Rectal smooth muscle tissue (tissue), 1 donor: ENCODE measurements around the gene ANTXR2.

ENCODE experiments used
- H3K27ac ChIP-seq: one replicate; pipeline ENCODE4 v1.7.0; 2013; ENCODE audit warnings: low read depth, low read length, inconsistent platforms
- H3K27me3 ChIP-seq: one replicate; pipeline ENCODE4 v1.7.0; 2013; ENCODE audit warnings: low read length; ENCODE audit not compliant: control insufficient read depth, insufficient read depth
- H3K36me3 ChIP-seq: one replicate; pipeline ENCODE4 v1.7.0; 2013; ENCODE audit warnings: low read length; ENCODE audit not compliant: control insufficient read depth, insufficient read depth
- H3K4me1 ChIP-seq: one replicate; pipeline ENCODE4 v1.7.0; 2013; ENCODE audit warnings: low read length; ENCODE audit not compliant: control insufficient read depth, insufficient read depth
- H3K4me3 ChIP-seq: one replicate; pipeline ENCODE4 v1.7.0; 2013; ENCODE audit warnings: low read length
- H3K9ac ChIP-seq: one replicate; pipeline ENCODE4 v1.7.0; 2013; ENCODE audit warnings: low read length

Gene ANTXR2

DNA sequence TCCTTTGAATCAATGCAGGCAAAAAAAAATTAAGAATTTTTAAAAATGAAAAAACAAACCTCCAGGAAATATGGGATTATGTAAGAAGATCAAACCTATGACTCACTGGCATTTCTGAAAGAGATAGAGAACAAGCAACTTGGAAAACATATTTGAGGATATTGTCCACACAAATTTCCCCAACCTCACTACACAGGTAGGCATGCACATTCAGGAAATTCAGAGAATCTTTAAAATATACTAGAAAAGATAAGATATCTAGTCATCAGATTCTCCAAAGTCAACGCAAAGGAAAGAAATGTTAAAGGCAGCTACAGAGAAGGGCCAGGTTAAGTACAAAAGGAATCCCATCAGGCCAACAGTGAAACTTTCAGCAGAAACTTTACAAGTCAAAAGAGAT is 85.6 kb downstream of the ANTXR2 start:
- no peaks in the 10 kb centered on the region for H3K4me1 ChIP-seq
- H3K36me3 ChIP-seq: no peaks in the 10 kb centered on the region
- no peak overlapping the region for H3K27ac ChIP-seq
- H3K9ac ChIP-seq: no peak overlapping the region
- H3K27me3 ChIP-seq: no peaks in the 10 kb centered on the region
- no peak overlapping the region for H3K4me3 ChIP-seq

DNA sequence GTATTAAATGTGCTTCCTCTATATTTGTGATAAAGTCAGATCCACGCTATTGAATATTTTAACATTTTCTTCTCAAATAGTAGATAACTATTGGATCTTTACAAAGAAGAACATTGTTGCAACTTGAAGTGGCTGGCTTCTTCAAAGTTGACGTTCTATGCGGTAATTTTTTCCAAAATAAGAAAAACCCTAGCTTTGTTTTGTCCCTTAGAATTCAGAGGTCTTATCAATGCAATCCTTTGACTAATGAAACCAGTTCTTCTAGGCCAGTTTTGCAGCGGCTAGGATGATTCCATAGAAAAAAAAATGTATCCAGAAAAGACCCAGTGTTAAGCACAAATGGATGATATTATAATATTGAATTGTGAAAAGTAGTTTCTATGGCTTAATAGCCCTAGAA is 89.6 kb downstream of the ANTXR2 start:
- Histone ChIP-seq H3K4me3 (no peak overlapping the region), H3K36me3 (no peaks in the 10 kb centered on the region), H3K27me3 (no peaks in the 10 kb centered on the region), H3K9ac (no peak overlapping the region), H3K4me1 (no peaks in the 10 kb centered on the region), H3K27ac (no peak overlapping the region)

DNA sequence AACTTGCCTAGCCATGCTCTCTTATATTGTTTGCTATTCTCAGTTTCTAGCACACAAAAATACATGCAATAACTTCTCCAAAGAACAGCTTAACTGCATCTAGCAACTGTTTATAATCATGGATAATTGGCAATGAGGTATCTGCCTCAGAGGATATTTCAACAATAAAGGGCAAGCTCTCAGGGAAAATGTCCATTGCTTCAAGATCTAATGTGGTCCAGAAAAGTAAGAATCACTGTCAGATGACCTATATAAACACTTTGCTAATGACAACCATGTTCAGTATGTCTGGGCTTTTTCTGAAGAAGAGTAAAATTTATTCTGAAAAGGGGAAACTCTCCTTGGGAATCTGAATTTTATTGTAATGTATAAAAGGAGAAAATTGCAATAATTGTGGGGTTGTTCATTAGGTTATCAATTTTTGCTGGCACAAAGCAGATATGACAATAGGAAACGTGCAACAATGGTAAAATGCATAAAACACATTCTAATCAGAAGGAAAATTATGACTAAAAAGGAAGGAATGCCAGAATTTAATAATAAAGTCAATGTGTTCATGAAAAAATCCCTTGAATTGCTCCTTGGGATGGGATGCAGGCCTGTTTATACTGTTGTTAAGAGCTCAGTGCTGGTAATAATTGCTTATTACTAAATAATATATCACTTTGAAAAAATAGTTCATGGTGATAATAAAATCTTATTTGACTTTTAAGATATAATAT is 90.3 kb downstream of the ANTXR2 start:
- Histone ChIP-seq H3K27me3 (no peaks in the 10 kb centered on the region), H3K9ac (no peak overlapping the region), H3K4me1 (no peaks in the 10 kb centered on the region), H3K36me3 (no peaks in the 10 kb centered on the region), H3K27ac (no peak overlapping the region), H3K4me3 (no peak overlapping the region)

DNA sequence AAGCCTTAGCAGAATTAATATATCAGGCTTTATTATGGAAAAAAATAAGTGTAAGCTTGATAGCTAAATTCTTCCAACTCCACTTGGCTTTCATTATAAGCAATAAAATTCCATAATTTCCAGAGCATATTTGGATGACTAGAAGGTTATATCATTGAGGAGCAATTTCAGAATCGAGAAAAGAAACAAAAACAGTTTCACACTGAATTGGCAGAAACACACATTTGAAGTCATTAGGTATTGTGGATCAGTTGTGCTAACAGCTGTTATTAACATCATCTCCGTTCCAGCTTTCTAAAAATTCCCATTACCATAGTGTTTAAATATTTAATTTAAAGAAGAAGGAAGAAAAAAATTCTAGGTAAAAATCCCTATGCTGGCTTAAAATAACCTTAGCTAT is 92.6 kb downstream of the ANTXR2 start:
- no peak overlapping the region for H3K9ac ChIP-seq
- peaks cover 11% of the 10 kb centered on the region for H3K36me3 ChIP-seq
- H3K4me1 ChIP-seq: no peaks in the 10 kb centered on the region
- no peak overlapping the region for H3K27ac ChIP-seq
- no peak overlapping the region for H3K4me3 ChIP-seq
- no peaks in the 10 kb centered on the region for H3K27me3 ChIP-seq

DNA sequence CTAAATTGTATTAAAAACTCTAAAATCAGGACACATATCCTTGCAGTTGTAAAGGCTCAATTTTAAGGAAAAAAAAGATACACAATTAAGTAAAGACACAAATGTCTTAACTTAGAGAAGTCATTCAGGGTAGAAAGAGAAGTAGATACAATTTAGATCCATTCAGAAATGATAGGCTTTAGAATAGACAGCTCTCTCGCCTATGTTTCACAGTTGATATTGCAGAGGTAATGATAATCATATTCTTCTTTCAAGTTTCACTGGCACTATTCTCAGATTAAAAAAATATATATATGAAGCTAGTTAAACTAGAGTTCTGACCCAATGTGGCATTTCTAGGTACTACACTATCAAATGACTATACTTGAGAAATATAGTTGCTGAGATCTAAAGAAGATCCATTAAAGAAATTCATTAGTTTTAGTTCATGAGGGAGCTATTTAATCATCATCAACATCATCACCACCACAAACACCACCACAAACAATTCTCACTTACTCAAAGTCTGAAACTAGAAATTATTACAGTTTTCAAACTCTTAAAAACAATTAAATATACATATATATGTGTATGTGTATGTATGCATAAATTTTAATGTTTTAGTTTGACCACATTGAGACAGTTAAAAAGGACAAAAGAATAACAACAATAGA is 93.1 kb downstream of the ANTXR2 start:
- H3K4me1 ChIP-seq: no peaks in the 10 kb centered on the region
- H3K36me3 ChIP-seq: peaks cover 11% of the 10 kb centered on the region
- no peaks in the 10 kb centered on the region for H3K27me3 ChIP-seq
- no peak overlapping the region for H3K4me3 ChIP-seq
- H3K9ac ChIP-seq: no peak overlapping the region
- H3K27ac ChIP-seq: no peak overlapping the region

DNA sequence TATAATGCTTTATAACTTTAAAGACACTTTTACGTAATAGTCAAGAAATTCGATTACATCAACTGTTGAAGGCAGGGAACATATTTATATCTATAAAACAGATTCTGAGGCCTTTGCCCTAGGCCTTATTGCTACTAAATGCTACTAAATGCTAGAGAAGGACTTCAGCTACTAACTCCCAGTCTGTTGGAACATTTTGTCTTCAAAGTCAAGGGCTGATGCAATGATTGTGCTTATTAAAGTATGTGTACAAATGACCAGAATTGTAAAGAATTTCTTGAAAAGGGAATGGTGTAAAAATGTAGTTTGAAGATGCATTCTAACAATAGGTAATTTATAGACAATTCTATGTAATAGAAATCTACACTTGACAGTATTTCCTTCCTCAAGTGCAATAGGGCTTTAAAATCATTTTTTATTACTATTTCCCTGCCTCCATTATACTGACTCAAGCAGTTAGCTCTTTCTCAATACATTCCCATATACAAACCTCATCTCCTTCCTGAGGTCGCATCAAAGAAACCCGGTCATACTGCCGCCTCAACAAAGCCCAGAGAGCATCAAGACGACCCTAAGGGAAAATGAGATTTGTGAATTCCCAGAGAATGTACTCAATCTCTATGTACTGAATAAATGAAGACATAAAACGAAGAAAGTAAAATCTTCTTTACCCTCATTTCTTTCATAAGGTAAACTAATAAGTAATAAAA is 95.7 kb downstream of the ANTXR2 start:
- Histone ChIP-seq H3K4me1 (no peaks in the 10 kb centered on the region), H3K27ac (no peak overlapping the region), H3K36me3 (peaks cover 11% of the 10 kb centered on the region), H3K27me3 (no peaks in the 10 kb centered on the region), H3K4me3 (no peak overlapping the region), H3K9ac (no peak overlapping the region)

DNA sequence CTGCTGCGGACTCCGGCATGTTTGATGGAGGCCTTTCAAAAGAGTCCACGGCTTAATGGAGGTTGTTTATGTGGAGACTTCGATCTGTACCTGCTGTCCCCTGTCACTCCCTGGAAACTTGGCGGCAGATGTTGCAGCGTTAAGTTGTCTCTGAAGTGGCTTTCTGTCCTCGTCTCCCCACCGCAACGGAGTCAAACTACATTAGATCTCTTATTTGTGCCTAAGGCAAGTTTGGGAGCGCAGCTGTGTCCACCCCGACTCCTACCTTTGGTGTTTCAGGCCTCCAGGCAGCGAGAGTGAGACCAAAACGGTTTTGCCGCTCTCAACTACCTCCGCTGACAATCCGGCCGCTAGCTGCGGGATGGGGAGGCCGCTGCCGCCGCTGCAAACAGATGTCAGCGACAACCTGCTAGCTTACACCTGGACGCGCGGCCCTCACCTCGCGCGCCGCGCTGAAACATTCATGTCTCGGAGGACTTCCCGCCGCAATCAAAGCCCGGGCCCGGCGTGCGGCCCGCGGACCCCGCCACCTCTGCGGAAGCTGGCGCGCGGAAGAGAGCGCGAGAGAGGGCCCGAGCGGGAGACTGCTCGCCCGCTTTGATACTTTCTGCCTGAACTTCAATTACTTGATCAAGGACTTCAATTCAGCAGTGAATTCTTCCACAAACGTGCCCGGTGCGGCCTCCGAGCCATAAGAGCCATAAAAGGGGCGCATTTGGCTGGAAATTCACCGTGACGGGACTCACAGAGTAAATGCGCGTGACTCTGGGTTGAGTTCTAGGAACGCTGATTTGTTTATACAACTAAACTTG is 108.4 kb downstream of the ANTXR2 start:
- no peak overlapping the region for H3K4me3 ChIP-seq
- H3K9ac ChIP-seq: no peak overlapping the region
- no peaks in the 10 kb centered on the region for H3K4me1 ChIP-seq
- peaks cover 6% of the 10 kb centered on the region for H3K36me3 ChIP-seq
- peak overlapping the region; percentile 48 for H3K27ac ChIP-seq
- H3K27me3 ChIP-seq: no peaks in the 10 kb centered on the region

DNA sequence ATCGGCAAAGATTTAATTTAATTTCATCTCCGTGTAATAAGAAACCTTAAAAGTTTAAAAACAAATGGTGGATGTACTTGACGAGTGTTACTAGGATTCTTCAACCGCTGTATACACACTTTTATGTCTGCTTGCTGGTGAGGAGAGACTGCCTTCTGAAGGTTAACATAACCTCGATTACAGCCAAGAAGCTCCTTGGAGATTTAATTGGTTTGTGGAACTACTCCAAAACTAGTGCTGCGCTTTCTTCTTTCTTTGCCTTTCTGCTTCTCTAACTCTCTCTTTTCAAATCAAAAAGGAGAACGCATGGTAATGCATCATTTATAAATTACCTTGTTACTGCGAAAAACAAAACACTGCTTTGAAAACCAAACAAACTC is 109.0 kb downstream of the ANTXR2 start:
- H3K27me3 ChIP-seq: no peaks in the 10 kb centered on the region
- no peaks in the 10 kb centered on the region for H3K4me1 ChIP-seq
- H3K27ac ChIP-seq: no peak overlapping the region
- H3K36me3 ChIP-seq: peaks cover 6% of the 10 kb centered on the region
- H3K4me3 ChIP-seq: no peak overlapping the region
- no peak overlapping the region for H3K9ac ChIP-seq

DNA sequence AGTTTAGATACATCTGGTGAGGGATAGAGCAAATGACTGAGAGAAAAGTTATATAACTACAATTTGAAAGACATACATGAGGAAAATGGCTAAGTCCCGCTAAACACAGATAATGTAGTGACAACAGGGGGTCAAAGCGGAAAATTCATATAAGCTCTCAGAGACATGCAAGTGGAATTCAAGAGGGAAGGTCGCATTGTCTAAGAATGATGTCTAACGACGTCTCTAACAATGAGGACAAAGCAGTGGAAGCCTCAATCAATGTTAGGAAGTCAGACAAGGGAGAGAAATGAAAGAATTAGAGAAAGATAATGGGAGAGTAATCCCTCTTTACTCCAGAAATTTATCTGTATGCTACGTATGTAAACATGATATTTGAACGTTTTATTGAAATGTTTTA is 113.4 kb downstream of the ANTXR2 start:
- Histone ChIP-seq H3K27me3 (no peaks in the 10 kb centered on the region), H3K9ac (no peak overlapping the region), H3K4me3 (no peak overlapping the region), H3K4me1 (no peaks in the 10 kb centered on the region), H3K27ac (no peak overlapping the region), H3K36me3 (peaks cover 6% of the 10 kb centered on the region)

DNA sequence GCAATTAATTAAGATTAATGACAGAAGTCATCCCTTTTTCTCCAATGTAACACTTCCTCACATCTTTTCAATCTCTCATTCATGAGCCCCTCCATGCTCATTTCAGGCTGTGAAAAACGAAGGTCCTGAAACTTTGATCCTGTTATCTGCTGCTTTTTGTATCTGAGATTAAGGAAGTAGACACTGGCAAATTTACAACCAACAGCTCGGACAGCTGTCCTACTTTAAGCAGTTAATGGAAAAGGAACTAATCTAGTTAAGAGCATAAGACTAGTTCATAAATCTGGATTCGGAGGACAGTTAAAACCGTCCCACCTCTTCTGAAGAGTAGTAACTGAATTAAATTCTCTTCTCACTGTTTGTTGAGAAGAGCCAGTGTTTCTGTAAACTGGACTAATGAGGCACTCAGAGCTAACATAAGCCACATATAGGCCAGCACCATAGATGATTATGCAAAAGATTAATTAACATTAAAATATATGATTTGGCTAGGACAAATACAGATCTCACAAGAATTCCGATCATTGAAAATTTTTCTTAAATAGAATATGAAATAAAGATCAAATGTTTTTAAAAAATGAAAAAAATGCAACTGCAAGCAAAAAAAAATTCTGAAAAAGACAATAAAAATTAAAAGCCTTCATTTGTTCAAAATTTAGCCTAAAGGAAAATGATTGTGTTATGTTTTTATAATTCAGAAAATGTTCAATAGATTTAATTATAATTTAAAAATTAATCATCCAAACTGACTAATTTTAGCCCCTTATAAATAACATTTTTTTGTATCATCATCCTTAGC is 114.4 kb downstream of the ANTXR2 start:
- Histone ChIP-seq H3K4me1 (no peaks in the 10 kb centered on the region), H3K9ac (no peak overlapping the region), H3K27ac (no peak overlapping the region), H3K27me3 (no peaks in the 10 kb centered on the region), H3K36me3 (peaks cover 3% of the 10 kb centered on the region), H3K4me3 (no peak overlapping the region)

DNA sequence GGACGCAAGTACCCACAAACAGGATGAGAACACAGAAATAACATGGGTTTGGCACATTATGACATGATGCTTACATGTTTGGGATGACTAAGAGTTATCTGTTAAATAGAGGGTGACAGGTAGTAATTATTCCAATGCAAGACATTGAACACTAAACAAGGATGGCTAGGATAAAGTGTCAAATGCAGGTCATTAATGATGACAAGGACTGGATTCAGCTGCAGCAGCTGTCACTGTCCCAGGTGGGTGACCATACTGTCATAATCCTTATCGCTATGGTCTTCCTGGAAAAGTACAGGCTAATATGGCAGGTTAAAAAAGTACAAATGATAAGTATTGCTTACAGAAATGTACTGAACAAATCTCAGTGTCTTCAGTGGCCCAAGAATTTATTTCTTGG is 123.9 kb downstream of the ANTXR2 start:
- H3K9ac ChIP-seq: no peak overlapping the region
- no peak overlapping the region for H3K27ac ChIP-seq
- H3K4me1 ChIP-seq: peaks cover 8% of the 10 kb centered on the region
- no peaks in the 10 kb centered on the region for H3K27me3 ChIP-seq
- H3K36me3 ChIP-seq: no peaks in the 10 kb centered on the region
- no peak overlapping the region for H3K4me3 ChIP-seq

DNA sequence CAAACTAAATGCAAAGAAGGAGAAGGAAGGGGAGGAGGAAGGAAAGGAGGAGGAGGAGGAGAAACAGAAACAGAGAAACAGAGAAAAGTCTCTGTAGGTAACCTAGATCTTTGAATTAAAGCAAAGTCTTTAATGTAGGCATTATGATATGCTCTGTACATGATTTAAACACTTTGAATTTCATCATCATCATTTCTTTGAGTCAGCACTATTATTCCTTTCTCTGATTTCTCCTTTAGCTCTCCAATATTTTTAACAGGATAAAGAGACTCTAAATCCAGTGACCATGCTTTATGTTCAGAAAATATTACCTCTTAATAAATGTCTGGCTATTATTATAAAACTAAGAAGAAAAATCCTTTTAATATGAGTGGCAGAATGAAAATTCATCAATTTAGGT is 124.3 kb downstream of the ANTXR2 start:
- Histone ChIP-seq H3K9ac (no peak overlapping the region), H3K36me3 (no peaks in the 10 kb centered on the region), H3K27ac (no peak overlapping the region), H3K27me3 (no peaks in the 10 kb centered on the region), H3K4me1 (peaks cover 8% of the 10 kb centered on the region), H3K4me3 (no peak overlapping the region)
